H1 (cell line): Measurements from ENCODE around the gene SYNGR3. TPM values are rescaled to one million over a fixed set of nuclear protein-coding genes. Genes with fewer than 3 reads are reported as not detected.

Source experiments
- BCL11A ChIP-seq, 2 experiments: IDR thresholded peaks; one replicate each; pipeline ENCODE4 v1.6.1; 2011; ENCODE audit warnings: low read depth in 2 of 2, low read length in 2 of 2, mild to moderate bottlenecking in 2 of 2
- CBX5 ChIP-seq: fragments of 300-800, 300-1000 bp; sonication (generic); IDR thresholded peaks from 2 replicates; pipeline ENCODE4 v1.7.1; 2016; ENCODE audit warnings: antibody characterized with exemption, low read length, low read depth
- CHD7 ChIP-seq: fragments of 300-600 bp; sonication (generic); IDR thresholded peaks from 2 replicates; pipeline ENCODE4 v1.7.1; 2012; ENCODE audit warnings: low read length, moderate library complexity, mild to moderate bottlenecking, inconsistent platforms; ENCODE audit not compliant: insufficient replicate concordance
- NANOG ChIP-seq: IDR thresholded peaks from 2 replicates; pipeline ENCODE4 v1.6.1; 2011; ENCODE audit warnings: low read length, low read depth, mild to moderate bottlenecking, inconsistent platforms; ENCODE audit not compliant: insufficient read depth, poor library complexity, severe bottlenecking
- SUZ12 ChIP-seq: fragments of 200-600 bp; sonication (generic); IDR thresholded peaks from 2 replicates; pipeline ENCODE4 v1.6.1; 2012; ENCODE audit warnings: mild to moderate bottlenecking, inconsistent platforms, low read length, moderate library complexity, mixed read lengths
- TAF7 ChIP-seq: optimal IDR thresholded peaks from 2 replicates; pipeline ENCODE3; 2011; ENCODE audit warnings: low read depth, mild to moderate bottlenecking, inconsistent platforms, low read length, moderate library complexity, borderline replicate concordance
- TBP ChIP-seq: IDR thresholded peaks from 2 replicates; pipeline ENCODE4 v1.6.1; 2011; ENCODE audit warnings: low read depth, low read length, improper control_type of control experiment
- USF2 ChIP-seq: IDR thresholded peaks from 2 replicates; pipeline ENCODE4 v1.6.1; 2011; ENCODE audit warnings: low read length, improper control_type of control experiment
- polyA plus RNA-seq, 7 experiments: library from polyadenylated mRNA; depleted of rRNA in 3 of 7; stranded (reverse) in 5 of 7; unstranded in 2 of 7; fragments of >200 nt in 5 of 7; fragments of 200-250 nt in 2 of 7; gene quantifications; 1 replicate in 5 of 7; 2 replicates in 1 of 7; 4 replicates in 1 of 7; pipeline versions ENCODE4 v1.2.1 to v1.2.3, GENCODE V29; 2011 to 2013; ENCODE audit warnings: missing spikeins in 2 of 7, mixed read lengths in 2 of 7
- total RNA-seq: library from RNA; stranded (reverse); fragmentation: NEBNext Ultra II Directional; extraction: Animal tissue kit (Norgen Biotek cat#: 25700); gene quantifications from 2 replicates; pipeline ENCODE4 v1.2.1, GENCODE V29; 2021

The SYNGR3 gene
- total and polyA plus RNA-seq, 2 of the 8 experiments (the other 6 are each of a cell fraction or from before 2014, with no cell fraction given), result 36.2 to 49.9 TPM

- TF ChIP-seq CHD7, result no peak
- peak; percentile 76 for TF ChIP-seq TAF7
- TF ChIP-seq TBP, result 0 out of 2 replicates have a peak, but pooled peaks have one; percentile 36
- peak; percentile 53 for TF ChIP-seq USF2
- no peak for TF ChIP-seq BCL11A (IDR thresholded peaks at IDR 0.05; ENCODE audit: low read depth in 2 of 2, low read length in 2 of 2)
- TF ChIP-seq CBX5, result no peak
- TF ChIP-seq SUZ12, result no peak
- TF ChIP-seq NANOG, result peak; percentile 1
These were observed 14.3 kb downstream of the SYNGR3 start (continued) for GRCh38 chr16:2003827-2004641.
